ENCODE data around the gene ENDOG.
"Not testable (repeated sequence)": the region's sequence is repeated elsewhere in the genome, so short reads cannot be mapped to it uniquely, and the experiment has no call there.

- TF ChIP-seq POLR2A, CTCF (IDR thresholded peaks at IDR 0.05): not testable (repeated sequence)
Measured at GRCh38 chr9:128870941-128871265, 52.6 kb downstream of the ENDOG start.

All from Peyer's patch (tissue), 4 donors.